Fibroblast of villous mesenchyme (primary cell): ENCODE data around the gene PAK4. TPM values are rescaled to one million over a fixed set of nuclear protein-coding genes. Genes with fewer than 3 reads are reported as not detected.

Experiments
- DNase-seq: peaks from one replicate; pipeline ENCODE4 v3.0.0-alpha.2; 2010; ENCODE audit warnings: low read depth
- H3K4me3 ChIP-seq: 2 replicates; pipeline ENCODE4 v1.5.1; 2011; ENCODE audit warnings: low read depth, mild to moderate bottlenecking, low read length
- CTCF ChIP-seq: IDR thresholded peaks from 2 replicates; pipeline ENCODE4 v1.5.1; 2012; ENCODE audit warnings: low read depth, mild to moderate bottlenecking, low read length; ENCODE audit not compliant: insufficient read depth
- total RNA-seq: library from RNA; depleted of rRNA; stranded (reverse); fragments of >200 nt; gene quantifications from 2 replicates; pipeline ENCODE4 v1.2.3, GENCODE V29; 2012

Gene PAK4
- total RNA-seq, 1 donor = 9.5 TPM

GRCh38 chr19:39150235-39150634, 24.6 kb downstream of the PAK4 start:
- no peak overlapping the region for H3K4me3 ChIP-seq
- no peak for DNase-seq
- no peak for TF ChIP-seq CTCF

- no peak for TF ChIP-seq CTCF
Observed at GRCh38 chr19:39150807-39151600, 25.4 kb downstream of the PAK4 start.

GRCh38 chr19:39152066-39152465, 26.5 kb downstream of the PAK4 start:
- TF ChIP-seq CTCF = no peak
- no peak for DNase-seq
- H3K4me3 ChIP-seq = no peak overlapping the region

More at GRCh38 chr19:39150807-39151600, 25.4 kb downstream of the PAK4 start:
- no peak overlapping the region for H3K4me3 ChIP-seq
- no peak for DNase-seq

GRCh38 chr19:39154100-39154628, 28.6 kb downstream of the PAK4 start:
- no peak for DNase-seq
- TF ChIP-seq CTCF = no peak
- no peak overlapping the region for H3K4me3 ChIP-seq

GRCh38 chr19:39154629-39155100, 29.1 kb downstream of the PAK4 start:
- TF ChIP-seq CTCF = no peak
- H3K4me3 ChIP-seq = no peak overlapping the region
- DNase-seq = no peak

GRCh38 chr19:39155114-39155700, 29.6 kb downstream of the PAK4 start:
- DNase-seq = no peak
- no peak for TF ChIP-seq CTCF

More at GRCh38 chr19:39155114-39155700, 29.6 kb downstream of the PAK4 start:
- no peak overlapping the region for H3K4me3 ChIP-seq
